ENCODE data around the gene MKX. TPM values are rescaled to one million over a fixed set of nuclear protein-coding genes. Genes with fewer than 3 reads are reported as not detected.

The MKX gene
- total RNA-seq, 1 donor from 2014 or later = 0.42 TPM

DNA sequence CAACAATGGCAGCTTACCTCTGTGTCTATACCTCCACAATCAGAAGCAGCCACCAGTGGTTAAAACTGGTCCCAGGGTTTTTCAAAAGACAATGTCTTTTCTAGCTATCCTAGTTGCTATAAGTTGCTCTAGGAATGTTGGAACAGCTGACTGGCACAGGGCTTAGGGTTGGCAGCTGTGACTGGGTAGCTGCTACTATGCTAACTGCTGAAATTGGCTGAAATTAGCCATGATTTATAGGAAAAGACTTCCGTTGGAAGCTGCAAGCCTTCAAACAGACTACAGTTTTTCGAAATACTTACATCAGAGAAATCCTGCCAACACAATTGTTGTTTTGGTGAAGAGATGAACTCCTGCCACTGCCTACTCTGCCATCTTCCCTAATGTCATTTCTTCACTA, 102.3 kb downstream of the MKX start:
- Mint-ChIP-seq H3K27me3 (ENCODE audit: unreplicated experiment) (no peaks in the 10 kb centered on the region), H3K4me1 (ENCODE audit: low read depth, unreplicated experiment) (no peaks in the 10 kb centered on the region), H3K9me3 (ENCODE audit: unreplicated experiment) (peaks cover 2% of the 10 kb centered on the region), H3K27ac (ENCODE audit: unreplicated experiment) (no peak overlapping the region), H3K36me3 (ENCODE audit: unreplicated experiment) (no peaks in the 10 kb centered on the region), H3K4me3 (ENCODE audit: unreplicated experiment) (no peak overlapping the region)
- no peak for DNase-seq
- TF ChIP-seq, protein P1, sequence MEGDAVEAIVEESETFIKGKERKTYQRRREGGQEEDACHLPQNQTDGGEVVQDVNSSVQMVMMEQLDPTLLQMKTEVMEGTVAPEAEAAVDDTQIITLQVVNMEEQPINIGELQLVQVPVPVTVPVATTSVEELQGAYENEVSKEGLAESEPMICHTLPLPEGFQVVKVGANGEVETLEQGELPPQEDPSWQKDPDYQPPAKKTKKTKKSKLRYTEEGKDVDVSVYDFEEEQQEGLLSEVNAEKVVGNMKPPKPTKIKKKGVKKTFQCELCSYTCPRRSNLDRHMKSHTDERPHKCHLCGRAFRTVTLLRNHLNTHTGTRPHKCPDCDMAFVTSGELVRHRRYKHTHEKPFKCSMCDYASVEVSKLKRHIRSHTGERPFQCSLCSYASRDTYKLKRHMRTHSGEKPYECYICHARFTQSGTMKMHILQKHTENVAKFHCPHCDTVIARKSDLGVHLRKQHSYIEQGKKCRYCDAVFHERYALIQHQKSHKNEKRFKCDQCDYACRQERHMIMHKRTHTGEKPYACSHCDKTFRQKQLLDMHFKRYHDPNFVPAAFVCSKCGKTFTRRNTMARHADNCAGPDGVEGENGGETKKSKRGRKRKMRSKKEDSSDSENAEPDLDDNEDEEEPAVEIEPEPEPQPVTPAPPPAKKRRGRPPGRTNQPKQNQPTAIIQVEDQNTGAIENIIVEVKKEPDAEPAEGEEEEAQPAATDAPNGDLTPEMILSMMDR (IDR thresholded peaks at IDR 0.05; ENCODE audit: partially characterized antibody, unreplicated experiment) = no peak

DNA sequence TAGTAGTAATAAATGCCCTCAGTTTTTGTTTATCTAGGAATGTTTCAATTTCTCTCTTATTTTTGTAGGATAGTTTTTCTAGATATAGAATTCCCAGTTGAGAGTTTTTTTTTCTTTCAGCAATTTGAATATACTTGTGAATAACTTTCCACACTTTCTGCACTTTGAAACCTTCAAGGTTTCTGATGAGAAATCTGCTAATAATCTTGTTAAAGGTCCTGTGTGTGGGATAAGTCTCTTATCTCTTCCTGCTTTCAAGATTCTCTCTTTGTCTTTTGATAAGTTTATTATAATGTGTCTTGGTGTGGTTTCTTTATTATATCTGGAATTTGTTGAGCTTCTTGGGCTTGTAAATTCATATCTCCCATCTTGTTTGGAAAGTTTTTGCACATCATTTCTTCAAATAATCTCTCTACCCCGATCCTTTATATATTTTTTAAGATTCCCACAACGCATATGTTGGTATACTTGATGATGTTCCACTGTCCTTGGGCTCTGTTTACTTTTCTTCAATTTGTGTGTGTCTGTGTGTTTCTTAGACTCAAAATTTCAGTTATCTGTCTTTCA, 103.5 kb downstream of the MKX start:
- peaks cover 3% of the 10 kb centered on the region for H3K9me3 Mint-ChIP-seq (ENCODE audit: unreplicated experiment)
- no peak for DNase-seq
- no peak overlapping the region for H3K27ac Mint-ChIP-seq (ENCODE audit: unreplicated experiment)
- no peaks in the 10 kb centered on the region for H3K27me3 Mint-ChIP-seq (ENCODE audit: unreplicated experiment)
- TF ChIP-seq, protein P1 (IDR thresholded peaks at IDR 0.05; ENCODE audit: partially characterized antibody, unreplicated experiment) = no peak
- no peaks in the 10 kb centered on the region for H3K4me1 Mint-ChIP-seq (ENCODE audit: low read depth, unreplicated experiment)
- H3K36me3 Mint-ChIP-seq (ENCODE audit: unreplicated experiment) = no peaks in the 10 kb centered on the region
- no peak overlapping the region for H3K4me3 Mint-ChIP-seq (ENCODE audit: unreplicated experiment)

DNA sequence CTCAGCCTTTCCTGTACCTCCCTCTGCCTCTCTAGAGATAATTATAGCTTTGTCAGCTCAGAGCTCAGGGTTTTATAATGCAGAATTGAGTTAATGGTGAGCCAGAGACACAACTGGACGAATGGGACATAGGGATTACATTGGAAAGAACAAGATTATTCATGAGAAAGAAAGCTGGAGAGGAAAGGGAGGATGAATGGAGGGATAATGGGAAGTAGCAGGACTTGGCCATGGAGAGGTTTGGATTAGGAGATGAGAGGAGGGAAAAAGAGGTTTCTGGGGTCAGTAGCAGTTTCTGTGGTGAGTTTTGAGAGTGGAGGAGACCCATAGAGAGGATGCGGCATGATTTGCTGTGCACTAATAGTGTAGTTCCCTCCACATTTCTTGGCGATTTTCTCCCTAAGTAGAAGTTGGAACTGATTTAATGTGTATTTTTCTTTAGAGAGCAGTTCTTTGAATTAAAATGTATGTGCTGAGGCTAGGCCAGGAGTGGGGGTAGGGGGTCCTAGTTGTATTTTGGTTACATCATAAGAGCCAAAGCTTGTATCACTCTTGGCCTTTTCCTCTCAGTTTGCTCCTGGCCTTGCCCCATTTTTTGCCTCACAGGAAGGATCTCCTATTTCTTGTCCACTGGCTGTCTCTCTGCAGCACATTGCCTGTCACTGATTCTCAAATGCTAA, 107.4 kb downstream of the MKX start:
- H3K4me3 Mint-ChIP-seq (ENCODE audit: unreplicated experiment) = no peak overlapping the region
- no peak for DNase-seq
- H3K27me3 Mint-ChIP-seq (ENCODE audit: unreplicated experiment) = no peaks in the 10 kb centered on the region
- H3K4me1 Mint-ChIP-seq (ENCODE audit: low read depth, unreplicated experiment) = no peaks in the 10 kb centered on the region
- H3K27ac Mint-ChIP-seq (ENCODE audit: unreplicated experiment) = no peak overlapping the region
- no peaks in the 10 kb centered on the region for H3K36me3 Mint-ChIP-seq (ENCODE audit: unreplicated experiment)
- peaks cover 5% of the 10 kb centered on the region for H3K9me3 Mint-ChIP-seq (ENCODE audit: unreplicated experiment)
- TF ChIP-seq, protein P1 (IDR thresholded peaks at IDR 0.05; ENCODE audit: partially characterized antibody, unreplicated experiment) = no peak

DNA sequence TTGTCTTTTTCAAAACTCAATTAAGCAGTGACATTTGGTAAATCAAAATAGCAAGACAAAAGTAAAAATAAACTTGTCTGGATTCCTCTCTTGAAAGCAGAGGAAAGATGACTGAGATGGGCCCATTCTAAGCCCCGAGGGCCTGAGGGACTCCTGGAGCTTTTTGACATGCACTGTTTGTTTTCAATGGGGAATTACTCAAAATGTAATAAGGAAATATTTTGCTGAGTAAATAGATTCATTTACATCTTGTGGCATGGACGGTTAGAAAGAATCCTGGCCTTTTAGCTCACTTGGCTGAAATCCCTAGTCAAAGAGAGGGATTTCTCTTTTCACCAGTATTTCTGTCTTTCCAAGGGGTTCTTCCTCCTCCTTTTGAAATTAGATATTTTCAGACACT, 108.0 kb downstream of the MKX start:
- no peak overlapping the region for H3K27ac Mint-ChIP-seq (ENCODE audit: unreplicated experiment)
- H3K36me3 Mint-ChIP-seq (ENCODE audit: unreplicated experiment) = no peaks in the 10 kb centered on the region
- peaks cover 5% of the 10 kb centered on the region for H3K9me3 Mint-ChIP-seq (ENCODE audit: unreplicated experiment)
- no peak overlapping the region for H3K4me3 Mint-ChIP-seq (ENCODE audit: unreplicated experiment)
- no peaks in the 10 kb centered on the region for H3K27me3 Mint-ChIP-seq (ENCODE audit: unreplicated experiment)
- no peak for DNase-seq
- H3K4me1 Mint-ChIP-seq (ENCODE audit: low read depth, unreplicated experiment) = no peaks in the 10 kb centered on the region
- TF ChIP-seq, protein P1 (IDR thresholded peaks at IDR 0.05; ENCODE audit: partially characterized antibody, unreplicated experiment) = no peak

DNA sequence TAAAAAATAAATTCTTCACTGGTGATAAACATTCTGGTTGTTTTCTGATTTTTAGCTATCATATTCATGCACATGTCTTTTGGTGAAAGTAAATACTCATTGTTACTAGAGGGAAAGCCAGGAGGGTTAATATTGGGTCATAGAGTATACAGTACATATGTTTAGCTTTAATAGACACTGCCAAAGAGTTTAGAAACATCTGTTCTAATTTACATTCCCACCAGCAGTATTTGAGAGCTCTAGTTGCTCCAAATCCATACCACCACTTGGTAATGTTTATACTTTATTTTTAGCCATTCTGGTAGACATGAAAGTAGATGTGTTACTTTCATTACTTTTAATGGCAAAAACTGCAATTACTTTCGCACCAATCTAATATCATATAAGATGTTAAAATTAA, 108.8 kb downstream of the MKX start:
- no peak for DNase-seq
- Mint-ChIP-seq H3K36me3 (ENCODE audit: unreplicated experiment) (no peaks in the 10 kb centered on the region), H3K27me3 (ENCODE audit: unreplicated experiment) (no peaks in the 10 kb centered on the region), H3K27ac (ENCODE audit: unreplicated experiment) (no peak overlapping the region), H3K4me1 (ENCODE audit: low read depth, unreplicated experiment) (no peaks in the 10 kb centered on the region), H3K4me3 (ENCODE audit: unreplicated experiment) (no peak overlapping the region), H3K9me3 (ENCODE audit: unreplicated experiment) (peaks cover 3% of the 10 kb centered on the region)
- TF ChIP-seq, protein P1 (IDR thresholded peaks at IDR 0.05; ENCODE audit: partially characterized antibody, unreplicated experiment) = no peak

Data from glutamatergic neuron (in vitro differentiated cells).